HepG2 (cell line): ENCODE results near the gene HCRTR1. TPM values are rescaled to one million over a fixed set of nuclear protein-coding genes. Genes with fewer than 3 reads are reported as not detected.

Experiments used
- ATAC-seq: fragments of 200-7000 bp; cut with Tn5 transposase; 3 replicates; pipeline ENCODE4 v1.9.1; 2020; ENCODE audit warnings: mild to moderate bottlenecking, moderate library complexity
- BruUV-seq: library from RNA; stranded (reverse); fragments of 400-500 nt; replicated peaks from 2 replicates; lab custom pipeline; 2021; lab: Mats Ljungman, UMichigan
- CTCF ChIA-PET: fragments of 300-600 bp; formaldehyde crosslinking; extraction: SDS; loops from one replicate; lab custom pipeline; 2021; ENCODE audit warnings: low total read pairs, inconsistent platforms, low intra/inter-chr PET ratio; lab: Yijun Ruan, JAX
- POLR2A ChIA-PET: fragments of 350-600 bp; sonication (Branson Sonifier 250); formaldehyde crosslinking; loops from one replicate; lab custom pipeline; 2020; ENCODE audit warnings: antibody characterized with exemption, inconsistent platforms; lab: Yijun Ruan, JAX
- DNase-seq: peaks from one replicate; pipeline ENCODE4 v3.0.0-alpha.2; 2015; ENCODE audit warnings: low spot score
- FAIRE-seq: peaks from 3 replicates; lab custom pipeline; 2011; peaks lifted over from hg19 to GRCh38; lab: Jason Lieb, UNC
- H2AFZ ChIP-seq: one replicate; pipeline ENCODE4 v1.6.1; 2011; ENCODE audit warnings: low read length, inconsistent platforms
- H3K27ac ChIP-seq: fragments of 300-600 bp; 3 replicates; pipeline ENCODE4 v1.8.0; 2011; ENCODE audit warnings: mixed run types, mild to moderate bottlenecking, mixed read lengths, low read length, inconsistent platforms; ENCODE audit not compliant: insufficient read depth; ENCODE audit errors: extremely low read length
- H3K27me3 ChIP-seq, 2 experiments: fragments of 200-600 bp in 1 of 2; 2 replicates in 1 of 2; 3 replicates in 1 of 2; pipeline versions ENCODE4 v1.6.0 to v1.8.0; 2011; ENCODE audit warnings: low read length in 2 of 2, mild to moderate bottlenecking in 2 of 2, moderate library complexity in 2 of 2, inconsistent platforms in 1 of 2; ENCODE audit not compliant: insufficient read depth in 2 of 2, control insufficient read depth in 1 of 2
- H3K36me3 ChIP-seq, 2 experiments: fragments of 200-600 bp in 1 of 2; replicated peaks in 1 of 2; 2 replicates in 1 of 2; 3 replicates in 1 of 2; pipeline versions ENCODE4 v1.5.1 to v1.8.0; 2011; ENCODE audit warnings: low read length in 2 of 2, inconsistent platforms in 1 of 2; ENCODE audit not compliant: insufficient read depth in 2 of 2, control insufficient read depth in 1 of 2
- H3K4me1 ChIP-seq: 2 replicates; pipeline ENCODE4 v1.5.1; 2012; ENCODE audit warnings: low read length, inconsistent platforms; ENCODE audit not compliant: insufficient read depth
- H3K4me2 ChIP-seq: 2 replicates; pipeline ENCODE4 v1.6.0; 2011; ENCODE audit warnings: low read depth, low read length, inconsistent platforms
- H3K4me3 ChIP-seq, 3 experiments: fragments of 200-600 bp in 1 of 3; sonication (generic), shearing (Covaris generic) in 1 of 3; replicated peaks in 1 of 3; 2 replicates each; pipeline ENCODE4 v1.5.1; 2011 to 2016; ENCODE audit warnings: low read length in 3 of 3, inconsistent platforms in 2 of 3, low read depth in 2 of 3, mild to moderate bottlenecking in 2 of 3, control low read depth in 1 of 3, mixed read lengths in 1 of 3; ENCODE audit not compliant: insufficient read depth in 1 of 3
- H3K79me2 ChIP-seq: one replicate; pipeline ENCODE4 v1.6.1; 2011; ENCODE audit warnings: low read length, inconsistent platforms; ENCODE audit not compliant: insufficient read depth
- H3K9ac ChIP-seq: 2 replicates; pipeline ENCODE4 v1.6.0; 2011; ENCODE audit warnings: mild to moderate bottlenecking, low read depth, low read length, inconsistent platforms; ENCODE audit not compliant: insufficient read depth
- H3K9me3 ChIP-seq: 2 replicates; pipeline ENCODE4 v1.5.1; 2012; ENCODE audit warnings: mild to moderate bottlenecking, low read length
- H4K20me1 ChIP-seq: 2 replicates; pipeline ENCODE4 v1.6.0; 2011; ENCODE audit warnings: inconsistent platforms, mild to moderate bottlenecking, low read length, moderate library complexity; ENCODE audit not compliant: insufficient read depth
- ARID4A ChIP-seq: sonication (generic); formaldehyde crosslinking; IDR thresholded peaks from 2 replicates; pipeline ENCODE4 v1.5.0; 2020; ENCODE audit warnings: mild to moderate bottlenecking, missing genetic modification reagents, borderline replicate concordance
- ATAD3A ChIP-seq: sonication (generic); formaldehyde crosslinking; IDR thresholded peaks from 2 replicates; pipeline ENCODE4 v1.4.0; 2020; ENCODE audit warnings: missing genetic modification reagents
- ATF7 ChIP-seq, 2 experiments: fragments of 450-650 bp in 1 of 2; sonication (generic) in 1 of 2; formaldehyde crosslinking in 1 of 2; IDR thresholded peaks; 2 replicates each; pipeline versions ENCODE4 v1.4.0 to v1.6.1; 2016 to 2020; ENCODE audit warnings: antibody characterized with exemption in 1 of 2, mild to moderate bottlenecking in 1 of 2, missing genetic modification reagents in 1 of 2
- KLF9 ChIP-seq: IDR thresholded peaks from 2 replicates; pipeline ENCODE4 v1.6.1; 2016; ENCODE audit warnings: low read depth
- MED8 ChIP-seq: sonication (generic); formaldehyde crosslinking; IDR thresholded peaks from 2 replicates; pipeline ENCODE4 v1.8.1; 2023; ENCODE audit warnings: mild to moderate bottlenecking, missing genetic modification reagents; ENCODE audit not compliant: insufficient replicate concordance
- MXI1 ChIP-seq: IDR thresholded peaks from 3 replicates; pipeline ENCODE4 v1.6.1; 2012; ENCODE audit warnings: low read depth, low read length, inconsistent platforms, borderline replicate concordance
- RFX1 ChIP-seq: fragments of 450-650 bp; IDR thresholded peaks from 2 replicates; pipeline ENCODE4 v1.6.1; 2017
- SIN3A ChIP-seq: IDR thresholded peaks from 2 replicates; pipeline ENCODE4 v1.6.1; 2011; ENCODE audit warnings: low read depth, mild to moderate bottlenecking, control low read depth, low read length, borderline replicate concordance
- XBP1 ChIP-seq: sonication (generic); formaldehyde crosslinking; IDR thresholded peaks from 2 replicates; pipeline ENCODE4 v1.5.0; 2020; ENCODE audit warnings: missing genetic modification reagents
- ZNF737 ChIP-seq: sonication (generic); formaldehyde crosslinking; IDR thresholded peaks from 2 replicates; pipeline ENCODE4 v1.5.0; 2020; ENCODE audit warnings: missing genetic modification reagents, mild to moderate bottlenecking, borderline replicate concordance
- WGBS: methylation state at CpG from one replicate; pipeline ENCODE4 v1.1.6; 2017; ENCODE audit warnings: low lambda C conversion rate; 5-methylcytosine and 5-hydroxymethylcytosine counted together
- in situ Hi-C: cut with HindIII; loops from 2 replicates; pipeline ENCODE4 v1.10.0; 2017; ENCODE audit warnings: low pct_unique_long_range_greater_than_20kb; ENCODE audit not compliant: extremely low pct_ligation_motif_present
- intact Hi-C: fragments of 100-400 bp; cut with micrococcal nuclease; formaldehyde crosslinking; loops from one replicate; pipeline ENCODE4 v1.10.0; 2022; ENCODE audit not compliant: unreplicated experiment
- polyA plus RNA-seq, 8 experiments: library from polyadenylated mRNA; depleted of rRNA in 3 of 8; stranded (reverse) in 7 of 8; unstranded in 1 of 8; fragments of >200 nt; fragmentation: Illumina TruSeq in 4 of 8; extraction: Trizol in 4 of 8; gene quantifications; 2 replicates each; pipeline versions ENCODE4 v1.2.1 to v1.2.3, GENCODE V29; 2011 to 2016; ENCODE audit warnings: low read depth in 4 of 8, missing spikeins in 1 of 8, mixed read lengths in 1 of 8; ENCODE audit not compliant: insufficient read depth in 1 of 8
- total RNA-seq, 5 experiments: library from RNA; depleted of rRNA; stranded (reverse); fragments of >200 nt; fragmentation: Illumina TruSeq; extraction: Trizol; gene quantifications; 2 replicates each; pipeline ENCODE4 v1.2.3, GENCODE V29; 2016; ENCODE audit warnings: low read depth in 1 of 5

HCRTR1 gene
- total and polyA plus RNA-seq, 2 of the 13 experiments (the other 11 are each of a cell fraction or from before 2014, with no cell fraction given) = not detected

GRCh38 chr1:31637915-31638673 lies 20.6 kb downstream of the HCRTR1 start:
- no peak for DNase-seq
- H3K27me3 ChIP-seq = no peaks in the 10 kb centered on the region
- POLR2A ChIA-PET = no interaction called here
- H2AFZ ChIP-seq = no peak overlapping the region
- H3K36me3 ChIP-seq = peaks cover 4 to 15% of the 10 kb centered on the region in 2 experiments
- no peak overlapping the region for H3K4me3 ChIP-seq
- H3K27ac ChIP-seq = no peak overlapping the region
- in situ Hi-C loops = no loop called here
- intact Hi-C loops = no loop called here
- TF ChIP-seq ZNF737 (CRISPR knock-in tag) = no peak
- TF ChIP-seq XBP1 = no peak
- TF ChIP-seq RFX1 = no peak
- no peak for TF ChIP-seq MXI1
- TF ChIP-seq ATAD3A = no peak
- TF ChIP-seq MED8 = no peak
- no peak for TF ChIP-seq SIN3A
- no peak for ATAC-seq
- H3K79me2 ChIP-seq = peaks cover 62% of the 10 kb centered on the region
- H3K9me3 ChIP-seq = no peaks in the 10 kb centered on the region
- 97% methylated on average over 5 of the region's 5 CpGs for WGBS
- H3K4me1 ChIP-seq = peaks cover 27% of the 10 kb centered on the region
- H3K4me2 ChIP-seq = no peak overlapping the region
- CTCF ChIA-PET = no interaction called here
- H4K20me1 ChIP-seq = peaks cover 4% of the 10 kb centered on the region
- H3K9ac ChIP-seq = no peak overlapping the region
- no TSS peak for BruUV-seq
- FAIRE-seq = no peak

DNA sequence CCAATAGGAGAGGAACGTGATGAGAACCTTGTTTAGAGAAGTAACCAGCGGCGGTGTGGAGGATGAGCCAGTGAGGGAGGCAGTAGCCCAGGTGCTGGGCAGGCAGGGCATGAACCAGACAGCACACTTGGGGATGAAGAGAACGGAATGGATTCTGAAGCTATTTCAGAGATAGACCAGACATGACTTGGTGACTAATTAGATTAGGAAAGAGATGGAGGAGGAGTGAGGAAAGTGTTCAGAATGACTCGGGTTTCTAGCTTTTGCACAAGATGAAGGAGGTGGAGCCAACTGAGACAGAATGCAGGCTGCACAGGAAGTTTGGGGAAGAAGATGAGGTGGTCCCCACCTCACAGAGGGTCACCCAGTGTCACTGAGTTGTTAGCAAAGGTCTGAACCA lies 22.1 kb downstream of the HCRTR1 start:
- no peak overlapping the region for H3K4me3 ChIP-seq
- H3K79me2 ChIP-seq = peaks cover 75% of the 10 kb centered on the region
- no peaks in the 10 kb centered on the region for H3K9me3 ChIP-seq
- ATAC-seq (no peak), FAIRE-seq (no peak), DNase-seq (no peak)
- H3K4me1 ChIP-seq = peaks cover 35% of the 10 kb centered on the region
- CTCF ChIA-PET = no interaction called here
- intact Hi-C loops = no loop called here
- POLR2A ChIA-PET = interaction anchor here (0.8 kb wide), 1 partner anchor 76 kb away, joined by 3 read pairs; no protein-coding TSS in a partner anchor
- H3K36me3 ChIP-seq = peaks cover 2 to 10% of the 10 kb centered on the region in 2 experiments; a peak in 4 of 5 replicates
- no TSS peak for BruUV-seq
- H2AFZ ChIP-seq = no peak overlapping the region
- H4K20me1 ChIP-seq = peaks cover 4% of the 10 kb centered on the region
- H3K9ac ChIP-seq = no peak overlapping the region
- no peak overlapping the region for H3K4me2 ChIP-seq
- in situ Hi-C loops = no loop called here
- WGBS = 93% methylated on average over 5 of the region's 5 CpGs
- H3K27ac ChIP-seq = no peak overlapping the region
- no peaks in the 10 kb centered on the region; a peak in 1 of 5 replicates for H3K27me3 ChIP-seq
- no peak for TF ChIP-seq KLF9 (CRISPR knock-in tag)
- no peak for TF ChIP-seq ARID4A (CRISPR knock-in tag)
- TF ChIP-seq ATF7 (IDR thresholded peaks at IDR 0.05) = no peak
- TF ChIP-seq ATF7 (CRISPR knock-in tag; IDR thresholded peaks at IDR 0.05) = no peak
